CD4-positive, alpha-beta T cell treated with Interleukin-21 for 1 hour (primary cell): ENCODE results near the gene ZRANB1.

Experiments used
- DNase-seq: peaks from one replicate; pipeline ENCODE4 v3.0.0-alpha.2; 2020

ZRANB1 gene

GRCh38 chr10:125023862-125024496, 82.1 kb downstream of the ZRANB1 start:
- DNase-seq: no peak

DNA sequence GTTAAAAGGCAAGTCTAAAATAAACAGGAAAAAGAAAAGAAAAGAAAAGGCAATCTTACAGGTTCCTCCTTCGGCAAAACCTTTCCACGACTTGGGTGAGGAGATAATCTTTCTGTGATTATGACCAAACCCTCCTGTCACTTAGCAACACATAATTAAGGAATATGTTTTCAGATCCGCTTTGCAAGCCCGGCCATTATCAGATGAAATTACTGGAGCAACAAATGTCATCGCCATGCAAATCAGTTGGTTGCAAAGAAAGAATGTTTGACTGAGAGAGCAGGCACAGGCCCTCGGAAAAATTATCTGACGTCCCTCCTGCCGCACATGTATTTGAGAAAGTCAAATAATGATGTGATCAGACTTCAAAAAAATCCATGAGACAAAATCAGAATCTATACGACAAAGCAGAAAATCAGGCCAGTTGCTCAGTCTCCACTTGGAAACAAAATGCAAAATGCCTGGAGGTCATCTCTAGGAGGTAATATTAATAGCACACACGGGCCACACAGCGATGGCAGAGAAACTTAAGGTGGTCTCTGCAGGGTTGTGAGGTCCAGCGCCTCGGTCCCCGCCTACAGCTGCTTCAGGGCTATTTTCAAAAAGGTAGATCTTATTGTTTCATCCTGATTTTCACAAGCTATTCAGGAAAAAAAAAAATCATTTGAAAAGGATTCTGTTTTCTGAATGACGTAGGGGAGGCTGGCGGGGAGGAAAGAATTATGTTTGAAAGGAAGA, 82.7 kb downstream of the ZRANB1 start:
- no peak for DNase-seq

GRCh38 chr10:125025341-125025740, 83.4 kb downstream of the ZRANB1 start:
- no peak for DNase-seq

- no peak for DNase-seq
Measured at GRCh38 chr10:125026036-125026931, 84.4 kb downstream of the ZRANB1 start.

- DNase-seq: no peak
Measured at GRCh38 chr10:125026974-125027735, 85.2 kb downstream of the ZRANB1 start.

- no peak for DNase-seq
Measured at GRCh38 chr10:125027871-125028869, 86.2 kb downstream of the ZRANB1 start.

DNA sequence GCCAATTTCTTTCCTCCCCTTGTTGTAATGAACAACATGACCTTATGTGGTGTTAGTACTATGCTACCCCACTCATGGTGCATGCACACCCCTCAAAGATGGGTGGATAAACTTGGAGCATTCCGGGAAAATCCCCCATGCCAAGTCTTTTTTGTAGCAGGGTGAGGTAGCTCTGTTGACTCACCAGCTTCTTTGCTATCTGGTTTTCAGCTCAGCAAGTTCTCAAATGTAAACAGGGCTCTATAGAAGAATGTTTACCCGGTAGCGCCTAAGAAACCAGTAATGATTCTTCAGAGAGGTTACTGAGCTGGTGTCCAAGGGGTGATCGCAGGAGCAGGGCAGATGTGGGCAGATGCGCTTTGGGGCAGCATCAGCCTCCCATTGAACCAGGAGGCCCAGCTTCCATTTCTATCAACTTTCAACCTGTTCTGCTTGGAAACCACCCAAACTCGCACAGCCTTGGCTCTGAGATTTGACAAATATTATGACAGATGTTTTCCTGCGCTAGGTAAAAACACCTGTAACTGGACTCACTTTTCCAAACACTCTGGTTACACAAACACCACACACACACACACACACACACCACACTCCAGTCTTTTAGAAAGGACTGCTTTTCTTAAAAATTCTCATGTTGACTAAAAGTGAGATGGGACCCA, 87.8 kb downstream of the ZRANB1 start:
- no peak for DNase-seq

GRCh38 chr10:125030567-125031197, 88.8 kb downstream of the ZRANB1 start:
- DNase-seq: no peak

DNA sequence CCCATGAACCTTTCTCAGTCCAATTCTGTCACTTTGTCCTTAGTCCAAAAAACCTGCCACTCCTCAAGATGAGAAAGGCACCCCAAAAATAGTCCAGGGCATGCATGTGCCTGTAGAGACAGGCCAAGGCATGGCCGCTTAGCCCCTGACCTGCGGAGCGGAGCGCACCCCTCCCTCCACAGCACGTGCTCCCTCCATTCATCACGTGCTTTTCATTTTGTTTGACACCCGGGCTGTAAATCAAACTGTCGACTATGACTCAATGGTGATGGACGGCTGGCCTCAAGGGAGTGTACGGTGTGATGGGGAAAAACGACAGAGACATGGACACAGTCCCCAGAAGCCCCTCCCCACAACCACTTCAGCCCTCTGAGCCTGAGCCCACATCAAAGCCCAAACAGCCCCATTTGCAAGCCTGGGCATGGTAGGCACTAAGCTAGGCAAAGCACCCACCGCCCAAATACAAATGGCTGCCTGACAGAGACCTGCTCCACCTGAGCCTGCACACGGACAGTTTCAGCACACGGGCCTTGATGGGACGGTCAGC, 90.6 kb downstream of the ZRANB1 start:
- no peak for DNase-seq

- DNase-seq: no peak
Measured at GRCh38 chr10:125033146-125033924, 91.4 kb downstream of the ZRANB1 start.

- DNase-seq: no peak
Measured at GRCh38 chr10:125034675-125035074, 92.8 kb downstream of the ZRANB1 start.

- no peak for DNase-seq
Measured at GRCh38 chr10:125035136-125035535, 93.2 kb downstream of the ZRANB1 start.

DNA sequence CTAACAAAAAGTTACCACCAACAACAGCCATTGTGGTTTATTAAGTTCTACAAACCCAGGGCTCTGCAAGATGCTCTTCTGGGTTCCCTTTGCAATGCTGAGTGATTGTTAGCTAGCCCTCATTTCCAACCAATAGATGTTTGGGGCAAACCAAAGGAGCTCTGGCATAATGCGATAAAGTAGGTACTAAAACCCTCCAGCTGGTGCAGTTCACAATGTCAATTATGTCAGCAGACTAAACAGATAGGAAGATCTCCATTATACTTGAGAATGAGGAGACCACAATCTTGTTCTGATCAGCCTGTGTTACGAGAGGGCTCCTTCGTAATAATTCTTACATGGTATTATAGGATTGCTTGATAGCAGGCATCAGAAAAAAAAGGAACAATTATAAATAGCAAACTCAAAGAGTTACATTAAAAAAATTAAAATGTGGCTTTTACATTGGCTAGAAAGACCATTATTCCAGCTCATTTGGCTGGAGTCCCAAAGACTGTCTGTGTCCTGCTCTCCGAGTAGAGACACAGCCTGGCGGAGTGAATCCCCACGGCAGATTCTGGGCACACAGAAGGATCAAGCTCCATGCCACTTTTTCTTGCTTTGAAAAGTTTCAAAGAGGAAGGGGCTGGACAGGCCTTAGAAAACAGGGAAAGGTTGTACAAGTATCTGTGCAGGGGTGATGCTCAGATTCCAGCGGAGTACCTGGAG, 93.8 kb downstream of the ZRANB1 start:
- no peak for DNase-seq

GRCh38 chr10:125037145-125037877, 95.4 kb downstream of the ZRANB1 start:
- DNase-seq: no peak
